CD4-positive, alpha-beta T cell treated with Interleukin-17A for 4 hours (primary cell): Measurements from ENCODE around the gene NYAP2.

Experiments
- DNase-seq: peaks from one replicate; pipeline ENCODE4 v3.0.0-alpha.2; 2020; ENCODE audit warnings: mixed read lengths

NYAP2 gene

GRCh38 chr2:225640550-225640949 is 241.0 kb downstream of the NYAP2 start:
- no peak for DNase-seq

DNA sequence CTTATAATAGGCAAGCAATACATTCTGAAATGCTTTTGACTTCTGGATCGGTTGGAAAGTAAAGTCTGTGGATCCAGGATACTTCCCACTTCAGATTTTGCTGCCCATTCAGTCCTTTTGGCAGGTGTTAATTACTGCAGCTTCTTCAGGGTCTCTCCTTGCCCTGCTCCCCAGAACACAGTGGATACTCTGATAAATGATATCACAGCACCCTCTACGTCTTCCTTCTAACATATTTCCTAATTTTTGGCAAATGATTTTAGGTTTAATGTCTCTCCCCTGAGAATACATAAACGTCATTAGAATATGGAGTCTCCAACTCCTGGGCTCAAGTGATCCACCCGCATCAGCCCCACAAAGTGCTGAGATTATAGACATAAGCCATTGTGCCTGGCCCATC is 249.8 kb downstream of the NYAP2 start:
- no peak for DNase-seq

- DNase-seq: no peak
Measured at GRCh38 chr2:225650041-225650440, 250.5 kb downstream of the NYAP2 start.

- DNase-seq: peak; percentile 78
Measured at GRCh38 chr2:225660262-225661131, 261.0 kb downstream of the NYAP2 start.

- DNase-seq: no peak
Measured at GRCh38 chr2:225662101-225662500, 262.6 kb downstream of the NYAP2 start.

- DNase-seq: no peak
Measured at GRCh38 chr2:225667445-225667844, 267.9 kb downstream of the NYAP2 start.

- DNase-seq: peak; percentile 12
Measured at GRCh38 chr2:225668606-225669266, 269.2 kb downstream of the NYAP2 start.

DNA sequence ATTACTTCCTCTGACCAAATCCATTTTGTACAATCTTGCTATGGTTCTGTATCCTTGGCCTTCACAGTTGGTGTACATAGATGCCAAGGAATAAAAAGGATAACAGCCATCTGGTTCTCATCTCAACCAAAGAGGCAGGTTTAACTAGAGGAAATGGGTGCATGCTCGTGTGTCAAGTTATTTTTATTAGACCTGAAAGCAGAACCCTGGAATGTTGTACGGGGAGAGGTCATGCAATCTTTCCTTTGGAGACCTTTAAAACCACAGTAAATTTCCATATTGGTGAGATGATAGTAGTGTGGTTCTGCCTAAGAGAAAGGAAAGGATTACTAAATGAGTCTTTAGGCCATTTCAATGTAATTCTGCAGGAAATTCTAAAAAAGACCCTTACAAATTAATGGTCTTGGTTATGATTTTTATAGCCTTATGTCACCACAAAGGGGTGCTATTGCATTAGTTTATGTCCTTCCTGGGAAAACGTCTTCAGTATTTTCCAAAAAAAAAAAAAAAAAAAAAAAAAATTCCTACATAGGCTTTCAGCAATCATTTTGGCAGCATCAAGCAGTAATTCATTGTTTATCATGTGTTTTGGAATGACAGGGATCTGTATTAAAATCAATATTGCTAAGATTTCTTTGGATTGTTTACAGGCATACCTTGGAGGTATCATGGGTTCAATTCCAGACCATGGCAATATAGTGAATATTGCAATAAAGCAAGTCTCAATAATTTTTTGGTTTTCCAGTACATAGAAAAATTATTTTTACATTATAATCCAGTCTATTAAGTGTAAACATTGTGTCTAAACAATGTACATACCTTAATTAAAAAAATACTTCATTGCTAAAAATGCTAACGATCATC is 270.8 kb downstream of the NYAP2 start:
- DNase-seq: no peak

DNA sequence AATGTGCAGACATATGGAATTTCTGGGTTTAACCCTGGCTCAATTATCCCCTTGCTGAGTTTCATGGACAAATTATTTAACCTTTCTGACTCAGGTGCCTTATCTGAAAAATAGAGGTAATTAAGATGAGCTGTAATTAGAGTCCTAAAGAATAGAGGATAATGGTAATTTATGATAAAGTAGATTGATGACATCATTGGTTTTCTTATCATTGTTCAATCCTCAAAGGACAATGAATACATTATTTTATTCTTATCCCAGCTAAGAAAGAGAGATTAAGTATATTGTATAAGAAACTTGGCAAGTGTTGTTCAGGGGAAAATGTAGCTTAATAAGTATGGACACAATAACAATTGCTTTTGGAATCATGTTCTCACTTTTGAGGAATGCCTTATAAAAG is 279.3 kb downstream of the NYAP2 start:
- no peak for DNase-seq

GRCh38 chr2:225683258-225683657 is 283.7 kb downstream of the NYAP2 start:
- no peak for DNase-seq

DNA sequence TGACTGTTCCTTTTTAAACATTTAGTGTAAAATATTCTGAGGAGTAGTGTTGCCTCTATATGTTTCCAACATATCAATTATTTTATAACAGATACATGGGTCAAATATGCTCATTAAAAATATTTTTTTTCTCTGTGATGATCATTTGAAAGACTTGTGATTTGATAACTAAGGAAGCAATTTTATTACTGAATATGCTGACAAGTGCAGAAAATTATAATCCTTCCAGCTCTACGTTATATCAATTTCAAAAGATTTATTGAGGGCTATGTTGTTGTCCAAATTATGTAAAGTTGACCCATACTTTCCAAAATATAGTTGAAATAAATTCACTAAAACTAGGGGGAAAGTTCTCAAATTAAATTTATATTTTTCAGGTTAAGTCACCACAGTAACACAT is 290.6 kb downstream of the NYAP2 start:
- DNase-seq: no peak

- DNase-seq: no peak
Measured at GRCh38 chr2:225691711-225692110, 292.2 kb downstream of the NYAP2 start.

DNA sequence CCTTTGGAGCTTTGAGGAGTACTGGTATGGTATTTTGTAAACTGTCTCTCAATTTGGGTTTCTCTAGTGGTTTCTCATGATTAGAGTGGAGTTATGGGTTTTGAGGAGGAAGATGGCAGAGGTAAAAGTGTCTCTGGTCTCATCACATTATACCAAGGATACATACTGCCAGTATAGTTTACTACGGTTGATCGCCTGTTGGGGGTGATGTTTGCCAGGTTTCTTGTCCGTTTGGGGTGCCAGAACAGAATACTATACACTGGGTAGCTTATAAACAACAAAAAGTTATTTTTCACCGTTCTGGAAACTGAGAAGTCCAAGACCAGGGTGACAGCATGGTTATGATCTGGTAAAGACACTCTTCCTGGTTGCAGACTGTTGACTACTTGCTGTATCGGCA is 293.7 kb downstream of the NYAP2 start:
- DNase-seq: no peak

DNA sequence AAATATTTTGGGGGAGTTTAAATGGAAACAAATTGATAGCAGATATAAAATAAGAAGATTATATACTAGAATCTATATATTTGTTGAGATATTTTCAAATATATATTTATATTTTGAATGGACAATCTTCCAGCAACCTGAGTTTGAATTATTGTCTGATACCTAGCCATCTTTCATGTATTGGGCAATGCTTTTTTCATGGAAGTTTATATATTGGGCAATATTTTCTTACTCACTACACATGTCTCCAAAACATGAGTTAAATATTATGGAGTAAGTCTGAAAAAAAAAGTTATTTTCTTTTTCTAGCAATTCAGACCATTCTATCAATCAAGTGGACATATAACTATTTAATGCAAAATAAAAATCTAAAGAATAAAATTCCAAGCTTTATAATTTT is 295.2 kb downstream of the NYAP2 start:
- DNase-seq: no peak

GRCh38 chr2:225697936-225698335 is 298.4 kb downstream of the NYAP2 start:
- no peak for DNase-seq
